H1 (cell line): ENCODE measurements around the gene CNOT8. TPM values are rescaled to one million over a fixed set of nuclear protein-coding genes. Genes with fewer than 3 reads are reported as not detected.

Experiments used
- CTCF ChIA-PET: fragments of 300-600 bp; sonication (Branson Sonifier 250); formaldehyde crosslinking; loops from one replicate; lab custom pipeline; 2021; ENCODE audit not compliant: partially characterized antibody; lab: Charles Lee
- POLR2A ChIA-PET: fragments of 300-600 bp; sonication (Branson Sonifier 250); formaldehyde crosslinking; loops from one replicate; lab custom pipeline; 2021; ENCODE audit warnings: inconsistent platforms; ENCODE audit not compliant: partially characterized antibody; lab: Charles Lee
- DNase-seq, 2 experiments: peaks; one replicate each; pipeline versions ENCODE4 v3.0.0 to v3.0.0-alpha.2; 2010 to 2022; ENCODE audit warnings: low spot score in 2 of 2, low read depth in 1 of 2, mixed read lengths in 1 of 2
- FAIRE-seq: peaks from 2 replicates; lab custom pipeline; 2011; peaks lifted over from hg19 to GRCh38; lab: Jason Lieb, UNC
- H2AFZ ChIP-seq: 2 replicates; pipeline ENCODE4 v1.8.1; 2012; ENCODE audit warnings: low read length, inconsistent platforms
- H2AK5ac ChIP-seq: 2 replicates; pipeline ENCODE4 v1.6.1; 2013; ENCODE audit warnings: low read depth, low read length
- H2BK120ac ChIP-seq: replicated peaks from 2 replicates; pipeline ENCODE3; 2013; ENCODE audit warnings: low read depth, low read length, inconsistent platforms
- H2BK12ac ChIP-seq: 2 replicates; pipeline ENCODE4 v1.6.1; 2013; ENCODE audit warnings: low read depth, low read length
- H2BK15ac ChIP-seq: 2 replicates; pipeline ENCODE4 v1.6.1; 2013; ENCODE audit warnings: low read length
- H2BK20ac ChIP-seq: 2 replicates; pipeline ENCODE4 v1.6.1; 2013; ENCODE audit warnings: low read length
- H2BK5ac ChIP-seq: 2 replicates; pipeline ENCODE4 v1.6.1; 2013; ENCODE audit warnings: low read depth, low read length
- H3K14ac ChIP-seq: 2 replicates; pipeline ENCODE4 v1.6.1; 2013; ENCODE audit warnings: inconsistent platforms; ENCODE audit not compliant: insufficient read length
- H3K18ac ChIP-seq: 2 replicates; pipeline ENCODE4 v1.6.1; 2013; ENCODE audit warnings: low read length; ENCODE audit errors: extremely low read depth
- H3K23ac ChIP-seq: 2 replicates; pipeline ENCODE4 v1.6.1; 2013; ENCODE audit warnings: inconsistent platforms; ENCODE audit not compliant: insufficient read length
- H3K23me2 ChIP-seq: 2 replicates; pipeline ENCODE4 v1.6.1; 2013; ENCODE audit warnings: low read depth, low read length
- H3K27ac ChIP-seq: 2 replicates; pipeline ENCODE4 v1.6.1; 2011; ENCODE audit warnings: low read depth, low read length, inconsistent platforms
- H3K27me3 ChIP-seq, 4 experiments: replicated peaks in 1 of 4; 1 replicate in 1 of 4; 2 replicates in 3 of 4; pipeline versions ENCODE4 v1.6.1 to v1.8.1; 2011 to 2013; ENCODE audit warnings: low read length in 3 of 4, mild to moderate bottlenecking in 3 of 4, inconsistent platforms in 2 of 4, mixed read lengths in 2 of 4, moderate library complexity in 1 of 4; ENCODE audit not compliant: control insufficient read depth in 3 of 4, insufficient read depth in 3 of 4; ENCODE audit errors: extremely low read depth in 1 of 4
- H3K36me3 ChIP-seq, 4 experiments: 2 replicates each; pipeline versions ENCODE4 v1.6.1 to v1.8.1; 2011 to 2013; ENCODE audit warnings: mild to moderate bottlenecking in 4 of 4, low read length in 3 of 4, moderate library complexity in 2 of 4, control low read depth in 1 of 4, inconsistent platforms in 1 of 4; ENCODE audit not compliant: insufficient read depth in 4 of 4, control insufficient read depth in 2 of 4
- H3K4ac ChIP-seq: replicated peaks from 2 replicates; pipeline ENCODE3; 2013; ENCODE audit warnings: low read length, low read depth, mixed read lengths, inconsistent platforms; ENCODE audit not compliant: insufficient read length
- H3K4me1 ChIP-seq, 4 experiments: replicated peaks in 1 of 4; 1 replicate in 1 of 4; 2 replicates in 3 of 4; pipeline versions ENCODE4 v1.6.1 to v1.8.1; 2011 to 2013; ENCODE audit warnings: low read length in 3 of 4, inconsistent platforms in 2 of 4, mixed read lengths in 1 of 4; ENCODE audit not compliant: insufficient read depth in 4 of 4, control insufficient read depth in 3 of 4
- H3K4me2 ChIP-seq, 2 experiments: 2 replicates each; pipeline versions ENCODE4 v1.6.1 to v1.8.1; 2011 to 2013; ENCODE audit warnings: low read depth in 2 of 2, low read length in 2 of 2, control low read depth in 1 of 2, inconsistent platforms in 1 of 2, mild to moderate bottlenecking in 1 of 2; ENCODE audit not compliant: insufficient read depth in 1 of 2
- H3K4me3 ChIP-seq, 4 experiments: fragments of 200-600, 300-600 bp in 1 of 4; sonication (generic), shearing (Covaris generic), sonication (Bioruptor Twin) in 1 of 4; 2 replicates each; pipeline versions ENCODE4 v1.5.1 to v1.8.1; 2011 to 2016; ENCODE audit warnings: low read length in 4 of 4, low read depth in 3 of 4, control low read depth in 2 of 4, inconsistent platforms in 2 of 4, mild to moderate bottlenecking in 2 of 4, mixed read lengths in 1 of 4, moderate library complexity in 1 of 4; ENCODE audit not compliant: insufficient read depth in 2 of 4; ENCODE audit errors: extremely low read depth in 1 of 4
- H3K56ac ChIP-seq: replicated peaks from 2 replicates; pipeline ENCODE3; 2013; ENCODE audit warnings: low read depth, mild to moderate bottlenecking, mixed read lengths, low read length, inconsistent platforms; ENCODE audit not compliant: insufficient read length
- H3K79me1 ChIP-seq: 2 replicates; pipeline ENCODE4 v1.6.1; 2013; ENCODE audit warnings: low read depth, low read length, control low read depth
- H3K79me2 ChIP-seq, 2 experiments: 2 replicates each; pipeline versions ENCODE4 v1.6.1 to v1.8.1; 2012 to 2013; ENCODE audit warnings: low read length in 2 of 2, mild to moderate bottlenecking in 2 of 2, inconsistent platforms in 1 of 2; ENCODE audit not compliant: insufficient read depth in 2 of 2, control insufficient read depth in 1 of 2
- H3K9ac ChIP-seq, 4 experiments: replicated peaks in 1 of 4; 1 replicate in 1 of 4; 2 replicates in 3 of 4; pipeline versions ENCODE4 v1.6.1 to v1.8.1; 2011 to 2013; ENCODE audit warnings: low read depth in 3 of 4, low read length in 3 of 4, control low read depth in 2 of 4, mild to moderate bottlenecking in 2 of 4, moderate library complexity in 2 of 4, inconsistent platforms in 1 of 4; ENCODE audit errors: extremely low read depth in 1 of 4
- H3K9me3 ChIP-seq, 2 experiments: 2 replicates each; pipeline versions ENCODE4 v1.6.1 to v1.8.1; 2012 to 2013; ENCODE audit warnings: mild to moderate bottlenecking in 2 of 2, moderate library complexity in 2 of 2, control low read depth in 1 of 2, inconsistent platforms in 1 of 2, low read depth in 1 of 2, low read length in 1 of 2, mixed read lengths in 1 of 2; ENCODE audit not compliant: insufficient read depth in 2 of 2
- H4K20me1 ChIP-seq, 2 experiments: replicated peaks in 1 of 2; 2 replicates each; pipeline versions ENCODE3 to v1.8.1; 2011 to 2013; ENCODE audit warnings: inconsistent platforms in 2 of 2, low read length in 2 of 2, mild to moderate bottlenecking in 1 of 2; ENCODE audit not compliant: insufficient read depth in 2 of 2, control insufficient read depth in 1 of 2
- H4K5ac ChIP-seq: 2 replicates; pipeline ENCODE4 v1.6.1; 2013; ENCODE audit warnings: low read length, low read depth, mixed read lengths, inconsistent platforms; ENCODE audit not compliant: insufficient read length
- H4K8ac ChIP-seq: 2 replicates; pipeline ENCODE4 v1.8.0; 2013; ENCODE audit warnings: mild to moderate bottlenecking, moderate library complexity, low read length, inconsistent platforms; ENCODE audit not compliant: insufficient read depth; ENCODE audit errors: extremely low read depth
- H4K91ac ChIP-seq: replicated peaks from 2 replicates; pipeline ENCODE3; 2013; ENCODE audit warnings: low read length, mixed read lengths, inconsistent platforms; ENCODE audit not compliant: insufficient read length
- CEBPB ChIP-seq: IDR thresholded peaks from 2 replicates; pipeline ENCODE4 v1.6.1; 2012; ENCODE audit warnings: low read depth, low read length
- CTBP2 ChIP-seq: IDR thresholded peaks from 2 replicates; pipeline ENCODE4 v1.7.0; 2011; ENCODE audit warnings: borderline replicate concordance, mild to moderate bottlenecking, moderate library complexity, mixed read lengths, low read length; ENCODE audit not compliant: insufficient read depth, insufficient read length
- GTF2F1 ChIP-seq: IDR thresholded peaks from 2 replicates; pipeline ENCODE4 v1.6.1; 2012; ENCODE audit warnings: low read depth, low read length, improper control_type of control experiment, borderline replicate concordance
- POLR2AphosphoS5 ChIP-seq: IDR thresholded peaks from 2 replicates; pipeline ENCODE4 v1.6.1; 2011; ENCODE audit warnings: low read depth, low read length
- RXRA ChIP-seq: IDR thresholded peaks from 2 replicates; pipeline ENCODE4 v1.6.1; 2011; ENCODE audit warnings: low read depth, mild to moderate bottlenecking, low read length, moderate library complexity; ENCODE audit not compliant: insufficient read depth
- SIX5 ChIP-seq: IDR thresholded peaks from 2 replicates; pipeline ENCODE4 v1.6.1; 2011; ENCODE audit warnings: mild to moderate bottlenecking, low read depth, low read length
- WGBS, 2 experiments: shearing (Covaris generic) in 1 of 2; methylation state at CpG; one replicate each; pipeline versions ENCODE4 v1.1.6 to v1.1.7; 2013 to 2015; ENCODE audit warnings: low lambda C conversion rate in 2 of 2, mixed read lengths in 2 of 2, inconsistent platforms in 1 of 2, low coverage in 1 of 2, missing lambda C conversion rate in 1 of 2; ENCODE audit not compliant: insufficient replicate concordance in 2 of 2, insufficient coverage in 1 of 2, insufficient read length in 1 of 2; ENCODE audit errors: extremely low coverage in 1 of 2, missing lambda C conversion rate in 1 of 2; 5-methylcytosine and 5-hydroxymethylcytosine counted together
- polyA plus RNA-seq, 7 experiments: library from polyadenylated mRNA; depleted of rRNA in 3 of 7; stranded (reverse) in 5 of 7; unstranded in 2 of 7; fragments of >200 nt in 5 of 7; fragments of 200-250 nt in 2 of 7; gene quantifications; 1 replicate in 5 of 7; 2 replicates in 1 of 7; 4 replicates in 1 of 7; pipeline versions ENCODE4 v1.2.1 to v1.2.3, GENCODE V29; 2011 to 2013; ENCODE audit warnings: missing spikeins in 2 of 7, mixed read lengths in 2 of 7
- total RNA-seq: library from RNA; stranded (reverse); fragmentation: NEBNext Ultra II Directional; extraction: Animal tissue kit (Norgen Biotek cat#: 25700); gene quantifications from 2 replicates; pipeline ENCODE4 v1.2.1, GENCODE V29; 2021

The CNOT8 gene
- total and polyA plus RNA-seq, 2 of the 8 experiments (the other 6 are each of a cell fraction or from before 2014, with no cell fraction given) = 36.4 to 62.9 TPM

DNA sequence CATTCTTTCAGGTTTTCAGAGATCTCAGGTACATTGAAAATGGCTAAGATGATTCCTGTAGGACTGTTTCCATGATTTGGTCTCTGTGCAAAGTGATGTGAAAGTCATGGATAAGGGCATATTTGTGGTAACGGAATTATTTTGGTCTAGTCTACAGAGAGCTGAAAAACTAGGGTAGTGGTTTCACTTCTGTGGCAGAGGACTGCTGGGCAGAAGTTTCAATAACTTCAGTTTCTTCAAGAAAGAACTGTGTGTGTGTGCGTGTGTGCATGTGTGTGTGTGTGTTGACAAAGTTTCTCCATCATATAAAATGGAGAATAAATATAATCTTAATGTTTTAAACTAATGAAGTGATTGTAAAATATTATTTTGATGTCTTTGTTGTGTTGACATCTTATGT lies 4.3 kb downstream of the CNOT8 start:
- TF ChIP-seq SIX5 = no peak
- TF ChIP-seq RXRA = no peak
- TF ChIP-seq CEBPB = no peak
- TF ChIP-seq CTBP2 = no peak
- no peak for TF ChIP-seq POLR2AphosphoS5
- TF ChIP-seq GTF2F1 = no peak
- H3K9me3 ChIP-seq = no peaks in the 10 kb centered on the region
- H3K23me2 ChIP-seq = no peaks in the 10 kb centered on the region; the same call in 1 of the 2 replicates
- no peak overlapping the region for H2BK15ac ChIP-seq
- H3K18ac ChIP-seq = no peak overlapping the region
- no peak overlapping the region for H2BK20ac ChIP-seq
- no peak overlapping the region for H2BK12ac ChIP-seq
- no peak overlapping the region for H4K8ac ChIP-seq
- peaks cover 5% of the 10 kb centered on the region; the same call in 1 of the 2 replicates for H3K79me1 ChIP-seq
- ChIA-PET POLR2A (interaction anchor here (0.6 kb wide), 1 partner anchor 142 kb away, joined by 3 read pairs; no protein-coding TSS in a partner anchor), CTCF (interaction anchor here (2.2 kb wide), 1 partner anchor 212 kb away, joined by 5 read pairs; no protein-coding TSS in a partner anchor)
- no peak overlapping the region for H3K9ac ChIP-seq
- H3K56ac ChIP-seq = no peak overlapping the region
- H3K27ac ChIP-seq = no peak overlapping the region
- FAIRE-seq (no peak), DNase-seq (no peak)
- H3K4ac ChIP-seq = no peak overlapping the region
- peaks cover 22 to 63% of the 10 kb centered on the region in 2 experiments for H3K79me2 ChIP-seq
- H3K4me2 ChIP-seq = no peak overlapping the region
- no peak overlapping the region for H2AK5ac ChIP-seq
- no peak overlapping the region for H3K14ac ChIP-seq
- no peak overlapping the region for H3K23ac ChIP-seq
- WGBS, 2 experiments = 89% methylated on average over 2 of the region's 2 CpGs; no CpG with 5 or more reads in 1 of the 2 experiments
- no peak overlapping the region for H4K5ac ChIP-seq
- H3K4me3 ChIP-seq = no peak overlapping the region
- H2BK5ac ChIP-seq = no peak overlapping the region
- H4K20me1 ChIP-seq = peaks cover 3 to 7% of the 10 kb centered on the region in 2 experiments
- H3K27me3 ChIP-seq = no peaks in the 10 kb centered on the region
- H4K91ac ChIP-seq = no peak overlapping the region
- peaks cover 0 to 9% (median 4%) of the 10 kb centered on the region in 4 experiments; a peak in 4 of 7 replicates for H3K4me1 ChIP-seq
- H2AFZ ChIP-seq = no peak overlapping the region
- H3K36me3 ChIP-seq = peaks cover 7 to 40% (median 20%) of the 10 kb centered on the region in 4 experiments
- no peak overlapping the region for H2BK120ac ChIP-seq
